Neural progenitor cell (in vitro differentiated cells): ENCODE measurements around the gene SLC2A8.

Experiments used
- CTCF ChIP-seq: fragments of 200-600 bp; sonication (generic); IDR thresholded peaks from 2 replicates; pipeline ENCODE4 v1.5.1; 2017; ENCODE audit warnings: antibody characterized with exemption, mild to moderate bottlenecking
- EZH2 ChIP-seq: fragments of 200-600 bp; sonication (generic); IDR thresholded peaks from 2 replicates; pipeline ENCODE4 v1.6.1; 2017; ENCODE audit warnings: antibody characterized with exemption, mild to moderate bottlenecking, moderate library complexity
- EZH2phosphoT487 ChIP-seq: fragments of 200-600 bp; sonication (generic); IDR thresholded peaks from 2 replicates; pipeline ENCODE4 v1.6.1; 2017; ENCODE audit warnings: antibody characterized with exemption

DNA sequence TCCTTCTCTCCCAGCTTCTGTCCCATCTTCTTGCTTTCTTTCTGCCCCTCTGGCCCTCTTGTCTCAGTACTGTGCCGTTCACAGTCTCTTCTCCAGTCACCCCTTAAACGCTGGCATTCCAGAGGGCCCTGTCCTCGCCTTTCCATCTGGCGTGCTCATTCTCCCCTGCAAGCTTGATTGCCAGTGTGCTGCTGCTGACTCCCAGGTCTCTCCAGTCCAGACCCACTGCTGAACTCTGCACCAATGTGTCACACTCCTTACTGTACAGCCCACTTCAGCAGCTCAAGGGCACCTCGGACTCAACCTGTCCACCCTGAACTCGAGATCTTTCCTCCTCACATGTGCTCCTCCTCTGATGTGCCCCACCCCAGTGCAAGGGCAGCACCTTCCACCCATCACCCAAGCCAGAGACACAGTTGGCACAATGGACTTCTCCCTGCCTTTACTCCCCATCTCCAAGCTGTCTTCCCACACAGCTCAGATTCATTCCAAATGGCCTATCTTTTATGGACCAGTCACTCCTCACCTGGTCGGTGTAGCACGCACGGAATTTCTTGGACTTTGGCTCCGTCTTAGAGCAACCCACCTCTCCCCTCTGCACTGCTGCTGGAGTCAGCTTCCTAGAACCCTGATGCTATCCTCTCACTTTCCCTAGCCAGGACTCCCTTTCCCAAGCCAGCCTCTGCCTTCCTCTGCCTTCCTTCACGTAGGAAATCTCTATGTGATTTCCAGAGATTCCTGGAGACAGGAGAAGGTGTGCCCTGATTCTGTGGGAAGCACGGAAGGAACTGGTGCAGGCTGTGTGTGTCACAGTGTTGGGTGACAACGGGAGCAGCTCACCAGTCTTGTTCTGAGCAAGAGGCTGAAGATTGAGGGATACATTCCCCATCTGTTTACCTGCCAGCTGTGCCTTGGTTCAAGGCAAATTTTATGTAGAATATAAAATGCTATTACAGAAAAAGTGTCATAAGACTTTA, 26.0 kb upstream of the SLC2A8 start:
- TF ChIP-seq CTCF (no peak), EZH2 (no peak), EZH2phosphoT487 (no peak)
